ENCODE data around the gene SYT1. TPM values are rescaled to one million over a fixed set of nuclear protein-coding genes. Genes with fewer than 3 reads are reported as not detected.

Gene SYT1
- total RNA-seq, 1 donor from 2014 or later = 13.0 TPM

GRCh38 chr12:79008591-79008990 lies 144.0 kb downstream of the SYT1 start:
- no peak overlapping the region for H3K4me3 Mint-ChIP-seq (ENCODE audit: unreplicated experiment)
- no peaks in the 10 kb centered on the region for H3K27me3 Mint-ChIP-seq (ENCODE audit: unreplicated experiment)
- H3K27ac Mint-ChIP-seq (ENCODE audit: unreplicated experiment) = no peak overlapping the region
- TF ChIP-seq CTCF (IDR thresholded peaks at IDR 0.05; ENCODE audit: unreplicated experiment) = no peak
- no peak for DNase-seq (ENCODE audit: low spot score)
- no peaks in the 10 kb centered on the region for H3K36me3 Mint-ChIP-seq (ENCODE audit: low read depth, unreplicated experiment)
- no peaks in the 10 kb centered on the region for H3K4me1 Mint-ChIP-seq (ENCODE audit: unreplicated experiment)
- H3K9me3 Mint-ChIP-seq (ENCODE audit: unreplicated experiment) = no peaks in the 10 kb centered on the region

- H3K27me3 Mint-ChIP-seq (ENCODE audit: unreplicated experiment) = no peaks in the 10 kb centered on the region
- no peak overlapping the region for H3K4me3 Mint-ChIP-seq (ENCODE audit: unreplicated experiment)
- H3K4me1 Mint-ChIP-seq (ENCODE audit: unreplicated experiment) = no peaks in the 10 kb centered on the region
- no peaks in the 10 kb centered on the region for H3K9me3 Mint-ChIP-seq (ENCODE audit: unreplicated experiment)
- no peak for DNase-seq (ENCODE audit: low spot score)
- TF ChIP-seq CTCF (IDR thresholded peaks at IDR 0.05; ENCODE audit: unreplicated experiment) = no peak
- no peak overlapping the region for H3K27ac Mint-ChIP-seq (ENCODE audit: unreplicated experiment)
- H3K36me3 Mint-ChIP-seq (ENCODE audit: low read depth, unreplicated experiment) = peaks cover 2% of the 10 kb centered on the region
Observed at GRCh38 chr12:79012636-79013035, 148.1 kb downstream of the SYT1 start.

GRCh38 chr12:79016181-79016580 lies 151.6 kb downstream of the SYT1 start:
- Mint-ChIP-seq H3K4me1 (ENCODE audit: unreplicated experiment) (no peaks in the 10 kb centered on the region), H3K4me3 (ENCODE audit: unreplicated experiment) (no peak overlapping the region), H3K27me3 (ENCODE audit: unreplicated experiment) (no peaks in the 10 kb centered on the region), H3K36me3 (ENCODE audit: low read depth, unreplicated experiment) (peaks cover 4% of the 10 kb centered on the region), H3K9me3 (ENCODE audit: unreplicated experiment) (no peaks in the 10 kb centered on the region), H3K27ac (ENCODE audit: unreplicated experiment) (no peak overlapping the region)
- TF ChIP-seq CTCF (IDR thresholded peaks at IDR 0.05; ENCODE audit: unreplicated experiment) = no peak
- DNase-seq (ENCODE audit: low spot score) = no peak

GRCh38 chr12:79019672-79020071 lies 155.1 kb downstream of the SYT1 start:
- Mint-ChIP-seq H3K4me3 (ENCODE audit: unreplicated experiment) (no peak overlapping the region), H3K4me1 (ENCODE audit: unreplicated experiment) (no peaks in the 10 kb centered on the region), H3K27me3 (ENCODE audit: unreplicated experiment) (no peaks in the 10 kb centered on the region), H3K36me3 (ENCODE audit: low read depth, unreplicated experiment) (peaks cover 4% of the 10 kb centered on the region), H3K27ac (ENCODE audit: unreplicated experiment) (no peak overlapping the region), H3K9me3 (ENCODE audit: unreplicated experiment) (no peaks in the 10 kb centered on the region)
- TF ChIP-seq CTCF (IDR thresholded peaks at IDR 0.05; ENCODE audit: unreplicated experiment) = no peak
- no peak for DNase-seq (ENCODE audit: low spot score)

GRCh38 chr12:79020106-79020505 lies 155.5 kb downstream of the SYT1 start:
- no peaks in the 10 kb centered on the region for H3K27me3 Mint-ChIP-seq (ENCODE audit: unreplicated experiment)
- no peak for DNase-seq (ENCODE audit: low spot score)
- H3K4me3 Mint-ChIP-seq (ENCODE audit: unreplicated experiment) = no peak overlapping the region
- no peaks in the 10 kb centered on the region for H3K9me3 Mint-ChIP-seq (ENCODE audit: unreplicated experiment)
- no peak for TF ChIP-seq CTCF (IDR thresholded peaks at IDR 0.05; ENCODE audit: unreplicated experiment)
- H3K36me3 Mint-ChIP-seq (ENCODE audit: low read depth, unreplicated experiment) = peaks cover 4% of the 10 kb centered on the region
- no peaks in the 10 kb centered on the region for H3K4me1 Mint-ChIP-seq (ENCODE audit: unreplicated experiment)
- no peak overlapping the region for H3K27ac Mint-ChIP-seq (ENCODE audit: unreplicated experiment)
